ENCODE results near the gene ZBTB17. TPM values are rescaled to one million over a fixed set of nuclear protein-coding genes. Genes with fewer than 3 reads are reported as not detected.

ZBTB17 gene
- total and polyA plus RNA-seq, 9 of the 15 experiments (the other 6 are each of a cell fraction or from before 2014, with no cell fraction given) = 1.1 to 53.4 (median 29.6) TPM

DNA sequence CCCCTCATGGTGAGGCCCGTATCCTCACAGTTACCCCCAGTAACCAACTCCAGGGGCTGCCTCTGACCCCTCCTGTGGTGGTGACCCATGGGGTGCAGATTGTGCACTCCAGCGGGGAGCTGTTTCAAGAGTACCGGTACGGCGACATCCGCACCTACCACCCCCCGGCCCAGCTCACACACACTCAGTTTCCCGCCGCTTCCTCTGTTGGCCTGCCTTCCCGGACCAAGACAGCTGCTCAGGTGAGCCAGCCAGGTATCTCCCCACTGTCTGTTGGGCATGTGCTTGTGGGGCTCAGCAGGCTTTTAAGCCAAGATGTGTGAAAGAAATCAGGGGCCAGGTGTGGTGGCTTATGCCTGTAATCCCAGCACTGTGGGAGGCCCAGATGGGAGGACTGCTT, 39.9 kb downstream of the ZBTB17 start (continued):
- TF ChIP-seq, protein P1, sequence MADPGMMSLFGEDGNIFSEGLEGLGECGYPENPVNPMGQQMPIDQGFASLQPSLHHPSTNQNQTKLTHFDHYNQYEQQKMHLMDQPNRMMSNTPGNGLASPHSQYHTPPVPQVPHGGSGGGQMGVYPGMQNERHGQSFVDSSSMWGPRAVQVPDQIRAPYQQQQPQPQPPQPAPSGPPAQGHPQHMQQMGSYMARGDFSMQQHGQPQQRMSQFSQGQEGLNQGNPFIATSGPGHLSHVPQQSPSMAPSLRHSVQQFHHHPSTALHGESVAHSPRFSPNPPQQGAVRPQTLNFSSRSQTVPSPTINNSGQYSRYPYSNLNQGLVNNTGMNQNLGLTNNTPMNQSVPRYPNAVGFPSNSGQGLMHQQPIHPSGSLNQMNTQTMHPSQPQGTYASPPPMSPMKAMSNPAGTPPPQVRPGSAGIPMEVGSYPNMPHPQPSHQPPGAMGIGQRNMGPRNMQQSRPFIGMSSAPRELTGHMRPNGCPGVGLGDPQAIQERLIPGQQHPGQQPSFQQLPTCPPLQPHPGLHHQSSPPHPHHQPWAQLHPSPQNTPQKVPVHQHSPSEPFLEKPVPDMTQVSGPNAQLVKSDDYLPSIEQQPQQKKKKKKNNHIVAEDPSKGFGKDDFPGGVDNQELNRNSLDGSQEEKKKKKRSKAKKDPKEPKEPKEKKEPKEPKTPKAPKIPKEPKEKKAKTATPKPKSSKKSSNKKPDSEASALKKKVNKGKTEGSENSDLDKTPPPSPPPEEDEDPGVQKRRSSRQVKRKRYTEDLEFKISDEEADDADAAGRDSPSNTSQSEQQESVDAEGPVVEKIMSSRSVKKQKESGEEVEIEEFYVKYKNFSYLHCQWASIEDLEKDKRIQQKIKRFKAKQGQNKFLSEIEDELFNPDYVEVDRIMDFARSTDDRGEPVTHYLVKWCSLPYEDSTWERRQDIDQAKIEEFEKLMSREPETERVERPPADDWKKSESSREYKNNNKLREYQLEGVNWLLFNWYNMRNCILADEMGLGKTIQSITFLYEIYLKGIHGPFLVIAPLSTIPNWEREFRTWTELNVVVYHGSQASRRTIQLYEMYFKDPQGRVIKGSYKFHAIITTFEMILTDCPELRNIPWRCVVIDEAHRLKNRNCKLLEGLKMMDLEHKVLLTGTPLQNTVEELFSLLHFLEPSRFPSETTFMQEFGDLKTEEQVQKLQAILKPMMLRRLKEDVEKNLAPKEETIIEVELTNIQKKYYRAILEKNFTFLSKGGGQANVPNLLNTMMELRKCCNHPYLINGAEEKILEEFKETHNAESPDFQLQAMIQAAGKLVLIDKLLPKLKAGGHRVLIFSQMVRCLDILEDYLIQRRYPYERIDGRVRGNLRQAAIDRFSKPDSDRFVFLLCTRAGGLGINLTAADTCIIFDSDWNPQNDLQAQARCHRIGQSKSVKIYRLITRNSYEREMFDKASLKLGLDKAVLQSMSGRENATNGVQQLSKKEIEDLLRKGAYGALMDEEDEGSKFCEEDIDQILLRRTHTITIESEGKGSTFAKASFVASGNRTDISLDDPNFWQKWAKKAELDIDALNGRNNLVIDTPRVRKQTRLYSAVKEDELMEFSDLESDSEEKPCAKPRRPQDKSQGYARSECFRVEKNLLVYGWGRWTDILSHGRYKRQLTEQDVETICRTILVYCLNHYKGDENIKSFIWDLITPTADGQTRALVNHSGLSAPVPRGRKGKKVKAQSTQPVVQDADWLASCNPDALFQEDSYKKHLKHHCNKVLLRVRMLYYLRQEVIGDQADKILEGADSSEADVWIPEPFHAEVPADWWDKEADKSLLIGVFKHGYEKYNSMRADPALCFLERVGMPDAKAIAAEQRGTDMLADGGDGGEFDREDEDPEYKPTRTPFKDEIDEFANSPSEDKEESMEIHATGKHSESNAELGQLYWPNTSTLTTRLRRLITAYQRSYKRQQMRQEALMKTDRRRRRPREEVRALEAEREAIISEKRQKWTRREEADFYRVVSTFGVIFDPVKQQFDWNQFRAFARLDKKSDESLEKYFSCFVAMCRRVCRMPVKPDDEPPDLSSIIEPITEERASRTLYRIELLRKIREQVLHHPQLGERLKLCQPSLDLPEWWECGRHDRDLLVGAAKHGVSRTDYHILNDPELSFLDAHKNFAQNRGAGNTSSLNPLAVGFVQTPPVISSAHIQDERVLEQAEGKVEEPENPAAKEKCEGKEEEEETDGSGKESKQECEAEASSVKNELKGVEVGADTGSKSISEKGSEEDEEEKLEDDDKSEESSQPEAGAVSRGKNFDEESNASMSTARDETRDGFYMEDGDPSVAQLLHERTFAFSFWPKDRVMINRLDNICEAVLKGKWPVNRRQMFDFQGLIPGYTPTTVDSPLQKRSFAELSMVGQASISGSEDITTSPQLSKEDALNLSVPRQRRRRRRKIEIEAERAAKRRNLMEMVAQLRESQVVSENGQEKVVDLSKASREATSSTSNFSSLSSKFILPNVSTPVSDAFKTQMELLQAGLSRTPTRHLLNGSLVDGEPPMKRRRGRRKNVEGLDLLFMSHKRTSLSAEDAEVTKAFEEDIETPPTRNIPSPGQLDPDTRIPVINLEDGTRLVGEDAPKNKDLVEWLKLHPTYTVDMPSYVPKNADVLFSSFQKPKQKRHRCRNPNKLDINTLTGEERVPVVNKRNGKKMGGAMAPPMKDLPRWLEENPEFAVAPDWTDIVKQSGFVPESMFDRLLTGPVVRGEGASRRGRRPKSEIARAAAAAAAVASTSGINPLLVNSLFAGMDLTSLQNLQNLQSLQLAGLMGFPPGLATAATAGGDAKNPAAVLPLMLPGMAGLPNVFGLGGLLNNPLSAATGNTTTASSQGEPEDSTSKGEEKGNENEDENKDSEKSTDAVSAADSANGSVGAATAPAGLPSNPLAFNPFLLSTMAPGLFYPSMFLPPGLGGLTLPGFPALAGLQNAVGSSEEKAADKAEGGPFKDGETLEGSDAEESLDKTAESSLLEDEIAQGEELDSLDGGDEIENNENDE (IDR thresholded peaks at IDR 0.05; ENCODE audit: low read depth, low read length) = no peak

All from K562 (cell line).